H4 (cell line): ENCODE data around the gene CALN1. TPM values are rescaled to one million over a fixed set of nuclear protein-coding genes. Genes with fewer than 3 reads are reported as not detected.

Experiments
- DNase-seq: peaks from one replicate; pipeline ENCODE4 v3.0.0-alpha.2; 2015; ENCODE audit warnings: low spot score
- total RNA-seq: library from RNA; depleted of rRNA; stranded (reverse); fragments of >200 nt; shearing (Covaris generic); gene quantifications from 2 replicates; pipeline ENCODE4 v1.2.3, GENCODE V29; 2014

Gene CALN1
- total RNA-seq, 1 experiment from 2014 or later = 6.5 TPM

DNA sequence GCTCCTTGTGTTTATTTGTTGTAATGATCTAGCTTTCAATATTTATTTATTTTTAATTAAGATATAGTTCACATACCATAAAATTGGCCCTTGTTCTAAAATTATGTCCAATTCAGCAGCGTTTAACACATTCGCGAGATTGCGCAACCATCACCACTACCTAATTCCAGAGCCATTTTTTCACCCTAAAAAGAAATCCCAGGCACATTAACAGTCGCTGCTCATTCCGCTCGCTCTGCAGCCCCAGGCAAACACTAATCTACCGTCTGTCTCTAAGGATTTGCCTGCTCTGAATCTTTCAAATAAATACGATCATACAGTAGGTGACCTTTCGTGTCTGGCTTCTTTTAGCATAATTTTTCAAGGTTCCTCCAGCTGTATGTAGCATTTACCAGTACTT, 616.7 kb downstream of the CALN1 start:
- no peak for DNase-seq

DNA sequence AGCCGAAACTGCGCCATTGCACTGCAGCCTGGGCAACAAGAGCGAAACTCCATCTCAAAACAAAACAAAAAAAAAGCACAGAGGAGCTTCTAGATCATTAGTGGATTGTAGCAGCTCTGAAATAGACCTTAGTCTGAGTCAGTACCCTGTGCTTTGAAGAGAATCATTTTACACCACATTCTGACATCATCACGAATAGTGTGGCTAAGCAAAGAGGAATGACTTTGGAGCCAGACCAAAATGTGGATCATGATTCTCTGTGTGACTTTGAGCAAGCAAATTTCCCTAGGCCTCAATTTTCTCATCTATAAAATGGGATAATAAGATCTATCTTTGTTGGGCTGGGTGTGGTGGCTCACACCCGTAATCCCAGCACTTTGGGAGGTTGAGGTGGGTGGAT, 618.9 kb downstream of the CALN1 start:
- peak; percentile 86 for DNase-seq

DNA sequence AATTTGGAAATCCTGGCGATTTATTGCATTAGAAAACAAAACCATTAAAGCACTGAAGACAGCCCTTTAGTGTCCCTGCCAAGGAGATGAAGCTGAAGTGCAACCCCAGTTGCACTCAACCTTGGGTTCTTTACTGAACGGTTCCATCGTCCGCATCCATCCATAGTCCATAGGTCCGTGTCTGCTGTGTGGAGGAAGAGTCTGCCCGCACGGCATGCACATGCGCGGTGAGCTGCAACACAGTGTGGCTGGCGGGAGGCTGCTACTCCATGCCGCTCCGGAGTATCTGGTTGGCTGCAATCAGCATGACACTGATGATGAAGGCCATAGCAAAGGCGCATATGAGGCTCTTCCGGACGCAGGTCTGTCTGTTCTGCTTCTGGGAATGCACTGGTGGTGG, 624.6 kb downstream of the CALN1 start:
- DNase-seq = peak; percentile 48

- DNase-seq = no peak
Observed at GRCh38 chr7:71785216-71785615, 626.9 kb downstream of the CALN1 start.

- no peak for DNase-seq
Observed at GRCh38 chr7:71784781-71785180, 627.4 kb downstream of the CALN1 start.

- DNase-seq = no peak
Observed at GRCh38 chr7:71784180-71784579, 628.0 kb downstream of the CALN1 start.

DNA sequence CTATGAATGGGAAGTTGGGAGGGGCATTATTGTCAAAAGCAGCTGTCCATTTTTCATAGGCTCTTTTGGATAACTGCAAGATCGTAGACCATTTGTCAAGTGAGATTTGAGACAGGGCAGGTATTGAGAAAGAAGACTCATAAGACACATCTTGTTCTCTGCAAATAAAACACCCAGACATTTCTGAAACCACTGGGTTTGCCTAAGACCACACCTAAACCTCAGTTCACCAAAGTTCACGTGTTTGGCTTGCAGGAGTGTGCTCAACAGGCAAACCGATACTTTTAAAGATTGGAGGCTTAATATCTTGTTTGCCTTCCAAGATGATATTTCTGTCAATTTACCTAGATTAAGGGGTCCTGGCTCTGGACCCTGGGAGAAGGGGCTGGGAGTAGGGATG, 628.4 kb downstream of the CALN1 start:
- no peak for DNase-seq

GRCh38 chr7:71782051-71782450, 630.1 kb downstream of the CALN1 start:
- no peak for DNase-seq

- DNase-seq = no peak
Observed at GRCh38 chr7:71780282-71780681, 631.9 kb downstream of the CALN1 start.

DNA sequence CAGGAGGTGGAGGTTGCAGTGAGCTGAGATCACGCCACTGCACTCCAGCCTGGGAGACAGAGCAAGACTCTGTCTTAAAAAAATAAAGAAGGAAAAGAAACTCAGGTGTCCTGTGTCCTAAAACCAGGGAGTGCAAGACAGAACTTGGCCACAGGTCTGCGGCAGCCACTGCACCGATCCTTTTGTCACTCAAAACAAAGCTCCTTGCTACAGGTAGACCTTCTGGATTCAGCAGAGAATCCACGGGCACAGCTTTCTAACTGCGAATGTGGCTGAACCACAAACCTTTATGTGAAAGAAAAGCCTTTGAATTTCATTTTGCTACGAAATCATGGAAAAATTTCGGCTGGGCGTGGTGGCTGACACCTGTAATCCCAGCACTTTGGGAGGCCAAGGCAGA, 634.9 kb downstream of the CALN1 start:
- no peak for DNase-seq

GRCh38 chr7:71776726-71777125, 635.4 kb downstream of the CALN1 start:
- no peak for DNase-seq

DNA sequence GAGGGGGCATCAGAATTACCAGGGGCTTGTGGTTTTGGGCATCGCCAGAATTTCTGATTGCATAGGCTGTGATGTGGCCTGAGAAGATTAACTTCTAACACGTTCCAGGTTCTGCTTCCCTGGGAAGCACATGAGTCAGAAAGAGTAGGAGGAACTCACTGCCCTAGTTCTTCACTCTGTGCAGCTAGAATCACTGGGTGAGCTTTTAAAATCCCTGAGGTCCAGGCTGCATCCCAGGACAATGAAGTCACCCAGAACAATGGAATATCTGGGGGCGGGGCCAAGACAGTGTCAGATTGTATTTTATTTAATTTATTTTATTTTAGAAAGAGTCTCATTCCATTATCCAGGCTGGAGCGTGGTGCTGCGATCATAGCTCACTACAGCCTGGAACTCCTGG, 636.5 kb downstream of the CALN1 start:
- DNase-seq = peak; percentile 34

- no peak for DNase-seq
Observed at GRCh38 chr7:71772779-71773178, 639.4 kb downstream of the CALN1 start.

DNA sequence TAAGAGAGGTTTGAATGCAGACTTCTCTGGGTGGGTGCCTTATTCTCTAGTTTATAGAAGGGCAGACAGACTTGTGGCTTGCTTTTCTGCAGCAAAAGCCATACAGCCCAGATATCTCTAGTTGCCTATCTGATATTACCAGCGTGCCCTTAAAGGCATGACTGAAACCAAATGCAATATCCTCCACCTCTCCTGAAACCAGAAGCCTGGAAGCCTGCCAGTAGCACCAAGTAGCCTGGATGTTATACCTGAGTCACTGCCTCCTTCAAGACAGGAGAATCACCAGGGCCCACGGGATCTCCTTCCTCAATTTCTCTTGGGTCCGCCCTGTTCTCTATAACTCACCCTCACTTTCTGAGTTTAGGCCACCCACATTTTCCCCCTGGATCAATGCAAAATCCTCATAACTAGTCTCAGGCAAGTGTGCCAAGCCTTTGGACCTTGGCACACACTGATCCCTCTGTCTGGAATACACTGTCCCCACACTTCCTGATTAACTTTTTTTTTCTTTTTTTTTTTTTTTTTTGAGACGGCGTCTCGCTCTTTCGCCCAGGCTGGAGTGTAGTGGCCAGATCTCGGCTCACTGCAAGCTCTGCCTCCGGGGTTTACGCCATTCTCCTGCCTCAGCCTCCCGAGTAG, 641.8 kb downstream of the CALN1 start:
- peak; percentile 77 for DNase-seq

DNA sequence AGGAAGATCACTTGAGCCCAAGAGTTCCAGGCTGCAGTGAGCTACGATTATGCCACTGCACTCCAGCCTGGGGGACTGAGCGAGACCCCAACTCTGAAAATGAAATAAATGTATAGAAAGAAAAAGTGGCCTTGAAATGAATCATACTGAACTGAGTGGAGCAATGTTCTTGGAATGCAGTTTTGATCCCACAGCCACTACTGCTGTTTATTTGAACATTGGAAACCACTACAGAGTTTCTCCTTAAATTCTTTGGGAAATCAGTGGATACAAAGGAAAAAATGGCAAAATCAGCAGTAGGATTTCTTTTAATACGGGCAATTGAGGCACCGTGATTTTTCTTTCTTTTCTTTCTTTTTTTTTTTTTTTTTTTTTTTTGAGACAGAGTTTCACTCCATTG, 642.8 kb downstream of the CALN1 start:
- no peak for DNase-seq

GRCh38 chr7:71768450-71768849, 643.7 kb downstream of the CALN1 start:
- DNase-seq = peak; percentile 61

- DNase-seq = no peak
Observed at GRCh38 chr7:71766016-71766415, 646.1 kb downstream of the CALN1 start.

DNA sequence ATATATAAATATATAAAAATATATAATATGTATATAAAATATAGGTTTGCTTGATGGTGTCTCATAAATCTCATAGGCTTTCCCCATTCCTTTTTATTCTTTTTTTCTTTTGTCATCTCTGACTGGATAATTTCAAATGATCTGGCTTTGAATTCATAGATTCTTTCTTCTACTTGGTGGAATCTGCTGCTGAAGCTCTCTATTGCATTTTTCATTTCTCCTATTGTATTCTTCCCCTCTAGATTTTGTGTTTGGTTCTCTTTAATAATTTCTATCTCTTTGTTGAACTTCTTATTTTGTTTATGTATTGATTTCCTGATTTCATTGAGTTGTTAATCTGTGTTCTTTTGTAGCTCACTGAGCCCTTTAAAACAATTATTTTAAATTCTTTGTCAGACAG, 650.8 kb downstream of the CALN1 start:
- DNase-seq = no peak

- DNase-seq = no peak
Observed at GRCh38 chr7:71754828-71755227, 657.3 kb downstream of the CALN1 start.

DNA sequence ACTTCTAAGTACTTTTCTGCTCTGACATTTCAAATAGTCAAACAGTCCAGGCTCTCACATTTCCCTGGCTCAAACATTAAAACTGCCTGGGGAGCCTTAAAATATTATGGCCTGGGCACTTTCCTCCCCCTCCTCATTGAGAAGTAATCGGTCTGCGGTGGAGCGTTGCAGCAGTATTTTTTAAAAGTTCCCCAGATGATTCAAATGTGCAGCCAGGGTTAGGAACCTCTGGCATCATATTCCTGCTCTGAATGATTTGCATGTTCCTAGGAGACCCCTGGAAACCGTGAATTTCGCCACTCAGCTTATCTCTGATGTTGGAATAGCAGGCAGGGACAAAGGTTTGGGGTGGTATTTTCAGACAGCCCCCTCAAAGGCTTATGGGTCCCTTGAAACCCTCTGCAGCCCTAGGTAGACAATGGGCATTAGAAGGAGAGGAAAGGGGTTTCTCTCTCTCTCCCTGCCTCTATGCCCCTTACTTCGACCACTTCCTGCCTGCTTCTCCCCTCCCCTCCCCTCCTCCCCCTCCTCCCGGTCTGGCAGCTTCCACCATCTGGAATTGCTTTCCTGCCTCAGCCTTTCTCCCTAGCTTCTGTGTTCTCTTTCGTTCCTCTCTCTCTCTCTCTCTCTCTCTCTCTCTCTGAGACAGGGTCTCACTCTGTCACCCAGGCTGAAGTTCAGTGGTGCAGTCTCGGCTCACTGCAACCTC, 658.0 kb downstream of the CALN1 start:
- DNase-seq = no peak

DNA sequence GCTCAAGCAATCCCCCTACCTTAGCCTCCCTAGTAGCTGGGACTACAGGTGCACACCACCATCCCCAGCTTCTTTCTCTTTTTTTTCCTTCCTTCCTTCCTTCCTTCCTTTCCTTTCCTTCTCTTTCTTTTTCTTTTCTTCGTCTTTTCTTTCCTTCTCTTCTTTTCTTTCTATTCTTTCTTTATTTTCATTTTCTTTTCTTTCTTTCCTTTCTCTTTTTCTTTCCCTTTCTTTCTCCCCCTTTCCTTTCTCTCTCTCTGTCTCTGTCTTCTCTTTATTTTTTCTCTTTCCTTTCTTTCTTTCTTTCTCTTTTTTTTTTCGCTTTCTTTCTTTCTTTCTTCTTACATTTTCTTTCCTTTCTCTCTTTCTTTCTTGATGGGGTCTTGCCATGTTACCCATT, 658.9 kb downstream of the CALN1 start:
- no peak for DNase-seq

GRCh38 chr7:71752171-71752935, 659.8 kb downstream of the CALN1 start:
- no peak for DNase-seq

DNA sequence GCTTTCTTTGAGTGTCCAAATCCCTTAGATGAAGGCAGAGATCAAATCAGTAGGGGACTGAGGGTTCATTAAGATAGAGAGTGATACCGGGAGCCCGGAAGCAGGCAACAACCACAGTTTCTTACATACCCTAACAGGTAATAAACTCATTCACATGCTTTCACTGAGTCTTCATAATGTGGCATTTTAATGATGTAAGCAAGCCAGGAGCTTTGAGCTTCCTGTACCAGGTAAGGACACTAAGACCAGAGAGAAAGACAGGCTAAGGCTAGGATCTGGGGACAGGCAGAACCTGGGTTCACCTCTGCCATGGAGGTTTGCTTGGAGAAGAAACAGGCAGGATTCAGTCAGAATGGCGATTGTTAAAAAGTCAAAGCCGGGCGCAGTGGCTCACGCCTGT, 661.8 kb downstream of the CALN1 start:
- no peak for DNase-seq
